ENCODE data around the gene RASA3.

RASA3 gene

DNA sequence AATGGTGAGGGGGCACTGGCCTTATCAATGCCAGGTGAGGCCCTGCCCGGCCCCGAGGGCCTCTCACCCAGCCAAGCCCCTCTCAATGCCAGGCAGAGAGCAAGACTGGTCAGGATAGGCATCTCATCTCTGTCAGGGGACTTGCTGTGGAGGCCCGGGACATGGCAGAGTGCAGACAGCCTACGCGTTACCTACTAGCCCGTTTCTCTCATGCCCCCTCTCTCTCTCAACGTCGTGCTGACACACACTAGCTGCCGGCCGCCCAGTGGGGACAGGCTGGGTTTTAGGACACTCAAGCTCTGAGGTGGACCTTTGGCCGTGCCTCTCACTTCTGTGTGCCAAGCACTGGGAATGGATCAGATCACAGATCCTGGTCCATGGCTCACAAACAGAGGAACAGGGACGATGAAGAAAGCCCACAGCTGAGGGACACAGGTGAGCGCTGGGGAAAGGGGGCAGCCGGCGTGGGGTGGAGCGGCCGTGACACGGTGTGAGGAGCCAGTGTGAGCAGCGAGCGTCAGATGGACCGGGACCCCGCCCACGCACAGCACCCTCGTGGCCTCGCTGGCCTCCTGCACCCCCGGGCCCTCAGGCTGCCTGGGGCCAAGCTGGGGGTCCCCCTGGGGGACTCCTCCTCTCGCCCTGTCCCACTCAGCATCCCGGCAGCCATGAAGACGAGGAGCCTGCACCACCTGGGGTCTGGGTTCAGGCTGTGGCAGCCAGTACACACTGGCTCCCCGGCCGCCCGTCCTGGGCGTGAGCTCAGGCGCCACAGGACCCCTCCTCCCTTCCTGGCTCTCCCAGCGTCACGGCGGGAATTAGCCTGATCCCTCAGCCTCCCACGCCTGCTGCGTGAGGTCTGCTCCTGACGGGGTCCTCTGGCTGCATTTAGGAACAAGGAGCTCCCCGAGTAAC lies 81.6 kb downstream of the RASA3 start:
- TF ChIP-seq GATA3 (IDR thresholded peaks at IDR 0.05; ENCODE audit: low read depth, low read length) = no peak
- TF ChIP-seq GATA2 (IDR thresholded peaks at IDR 0.05; ENCODE audit: low read depth, low read length) = no peak

DNA sequence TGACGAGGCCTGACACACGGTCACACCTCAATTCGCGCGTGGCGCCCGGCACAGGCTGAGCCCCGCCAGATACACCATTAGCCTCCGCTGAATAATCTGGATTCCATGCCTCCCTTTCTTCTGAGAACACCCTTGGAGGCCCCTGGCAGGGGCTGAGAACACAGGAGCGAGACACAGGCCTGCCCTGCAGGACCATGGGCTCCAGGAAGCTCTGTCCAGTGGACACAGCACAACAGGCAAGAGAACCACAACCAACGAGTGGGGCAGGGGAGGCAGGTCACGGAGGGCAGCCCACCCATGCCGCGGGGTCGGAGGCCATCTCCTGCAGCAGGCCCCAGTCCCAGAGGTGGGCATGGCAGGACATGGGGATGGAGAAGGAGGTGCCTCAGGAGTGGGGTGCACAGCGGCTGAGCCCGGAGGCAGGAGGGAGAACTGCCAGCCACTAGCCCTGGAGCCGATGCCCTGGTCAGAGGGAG lies 82.8 kb downstream of the RASA3 start:
- no peak for TF ChIP-seq GATA3 (IDR thresholded peaks at IDR 0.05; ENCODE audit: low read depth, low read length)
- TF ChIP-seq GATA2 (IDR thresholded peaks at IDR 0.05; ENCODE audit: low read depth, low read length) = no peak

DNA sequence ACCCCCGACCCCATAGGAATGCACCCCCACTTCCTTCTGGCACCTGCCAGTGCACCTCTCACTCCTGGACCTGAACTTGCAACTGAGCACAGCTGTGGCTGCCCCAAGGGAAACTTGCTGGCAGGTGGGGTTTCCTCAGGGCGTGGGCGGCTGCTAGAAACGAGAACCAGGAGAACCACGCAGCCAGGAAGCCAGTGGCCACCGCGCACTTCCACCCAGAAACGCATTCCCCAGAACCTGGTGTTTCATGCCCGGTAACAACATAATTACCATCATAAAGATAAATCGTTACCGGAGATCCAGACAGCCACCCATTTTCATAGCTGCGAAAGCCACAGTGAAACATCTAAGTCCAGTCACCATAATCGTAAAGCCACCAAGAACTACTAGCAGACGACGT lies 83.4 kb downstream of the RASA3 start:
- TF ChIP-seq GATA2 (IDR thresholded peaks at IDR 0.05; ENCODE audit: low read depth, low read length) (no peak), GATA3 (IDR thresholded peaks at IDR 0.05; ENCODE audit: low read depth, low read length) (no peak)

DNA sequence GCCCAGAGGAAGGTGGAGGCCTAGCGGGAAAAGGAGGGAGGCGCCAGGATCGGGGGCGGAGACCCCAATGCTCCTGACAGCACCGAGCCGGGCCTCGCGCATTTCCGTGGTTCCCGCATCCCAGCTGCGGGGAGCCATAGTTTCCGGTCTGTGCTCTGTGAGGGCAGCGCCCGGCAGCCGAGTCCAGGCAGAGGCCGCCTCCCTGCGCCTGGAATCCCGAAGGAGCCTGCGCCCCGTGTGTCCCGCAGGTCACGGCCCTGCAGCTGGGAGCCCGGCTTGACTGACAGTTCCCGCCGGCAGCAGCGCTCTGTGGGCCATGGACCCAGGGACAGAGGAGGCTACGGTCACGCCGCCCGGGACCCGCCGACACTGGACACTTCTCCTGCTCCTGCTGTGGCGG lies 84.0 kb downstream of the RASA3 start:
- TF ChIP-seq GATA3 (IDR thresholded peaks at IDR 0.05; ENCODE audit: low read depth, low read length) (no peak), GATA2 (IDR thresholded peaks at IDR 0.05; ENCODE audit: low read depth, low read length) (no peak)

DNA sequence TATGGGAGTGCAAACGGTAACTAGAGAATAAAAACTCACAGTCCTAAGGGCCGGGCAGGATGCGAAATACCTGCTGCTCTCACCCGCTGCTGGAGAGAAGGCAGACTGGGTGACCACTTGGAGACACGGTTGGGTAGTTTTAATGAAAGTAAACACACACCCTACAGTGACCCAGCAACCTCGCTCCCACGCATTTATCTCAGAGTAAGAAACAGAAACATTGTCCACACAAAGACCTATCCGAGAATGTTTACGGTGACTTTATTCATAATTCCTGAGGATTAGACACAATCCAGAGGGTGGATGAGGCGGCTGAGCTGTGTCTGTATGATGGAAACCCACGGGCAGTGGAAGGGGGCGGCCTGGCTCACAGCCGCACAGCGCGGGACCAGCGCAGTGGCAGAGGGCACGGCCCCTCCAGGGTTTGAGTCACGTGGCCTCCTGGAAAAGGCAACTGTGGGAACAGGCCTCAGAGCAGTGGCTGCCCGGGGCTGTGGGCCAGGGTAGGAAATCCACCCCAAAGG lies 85.0 kb downstream of the RASA3 start:
- TF ChIP-seq GATA2 (IDR thresholded peaks at IDR 0.05; ENCODE audit: low read depth, low read length) = no peak
- no peak for TF ChIP-seq GATA3 (IDR thresholded peaks at IDR 0.05; ENCODE audit: low read depth, low read length)

DNA sequence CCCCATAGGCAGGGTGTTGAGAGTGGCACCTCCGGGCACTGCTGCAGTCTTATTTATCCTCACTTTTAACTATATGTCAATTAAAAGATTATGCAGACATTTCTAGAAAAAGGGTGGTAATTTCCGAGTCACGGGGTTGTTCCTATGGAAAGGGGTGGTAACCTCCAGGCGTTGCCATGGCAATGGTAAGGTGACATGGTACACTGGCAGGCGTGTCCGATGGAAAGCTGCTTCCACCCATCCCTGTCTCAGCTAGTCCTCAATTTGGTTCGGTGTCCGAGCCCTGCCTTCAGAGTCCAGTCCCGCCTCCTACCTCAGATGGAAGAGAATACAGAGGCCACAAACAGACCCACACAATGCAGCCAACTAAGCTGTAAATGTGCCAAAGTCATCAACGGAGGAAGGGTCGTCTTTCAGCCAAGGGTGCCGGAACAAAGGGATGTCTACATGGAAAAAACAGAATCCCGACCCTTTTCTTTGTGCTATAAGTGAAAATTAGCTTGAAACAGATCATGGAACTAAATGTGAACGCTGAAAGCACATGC lies 85.9 kb downstream of the RASA3 start:
- no peak for TF ChIP-seq GATA3 (IDR thresholded peaks at IDR 0.05; ENCODE audit: low read depth, low read length)
- no peak for TF ChIP-seq GATA2 (IDR thresholded peaks at IDR 0.05; ENCODE audit: low read depth, low read length)

DNA sequence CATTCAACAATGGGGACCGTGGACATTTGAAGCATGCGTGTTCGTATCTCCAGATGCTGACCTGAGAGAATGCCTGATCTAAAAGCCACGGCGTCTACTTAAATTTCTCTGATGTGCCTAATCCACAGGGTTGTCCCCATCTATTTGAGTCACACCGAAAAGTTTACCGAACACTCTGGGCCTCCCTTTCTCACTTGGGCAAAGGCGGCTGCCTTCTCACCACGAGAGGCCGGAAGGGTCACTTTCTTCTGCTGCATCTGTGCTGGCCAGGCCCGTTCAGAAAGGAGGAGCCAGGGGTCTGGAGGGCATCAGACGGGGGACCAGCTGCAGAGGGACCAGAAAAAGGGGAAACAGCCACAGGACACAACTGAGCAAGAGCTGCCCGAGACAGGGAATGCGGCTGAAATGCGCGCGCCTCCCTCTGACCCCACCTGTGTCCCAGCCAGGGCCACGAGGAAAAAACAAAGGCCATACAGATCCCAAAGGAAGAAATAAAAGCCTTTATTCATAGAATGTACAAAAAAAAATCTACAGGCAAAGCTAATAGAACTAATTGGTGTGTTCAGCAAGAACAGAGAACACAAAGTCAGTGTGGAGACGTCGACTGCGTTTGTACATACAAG lies 87.2 kb downstream of the RASA3 start:
- TF ChIP-seq GATA2 (IDR thresholded peaks at IDR 0.05; ENCODE audit: low read depth, low read length) = no peak
- no peak for TF ChIP-seq GATA3 (IDR thresholded peaks at IDR 0.05; ENCODE audit: low read depth, low read length)

DNA sequence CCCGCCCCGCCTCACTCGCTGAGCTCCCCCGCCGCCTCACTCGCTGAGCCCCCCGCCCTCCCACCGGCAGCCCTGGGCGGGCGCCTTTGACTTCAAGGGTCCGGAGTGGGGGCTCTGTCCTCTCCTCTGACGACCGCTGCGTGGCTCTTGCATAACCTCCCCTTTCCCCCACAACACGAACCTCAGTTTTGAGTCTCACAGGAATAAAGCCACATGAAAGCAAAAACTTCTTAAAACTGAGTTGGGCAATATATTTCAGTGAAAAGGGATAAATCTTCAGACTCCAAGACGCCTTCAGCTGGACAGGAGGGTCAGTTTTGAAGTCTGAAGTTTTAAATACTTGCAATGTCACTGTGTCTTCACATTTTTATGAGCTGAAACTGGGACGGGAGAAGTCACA lies 87.9 kb downstream of the RASA3 start:
- no peak for TF ChIP-seq GATA2 (IDR thresholded peaks at IDR 0.05; ENCODE audit: low read depth, low read length)
- TF ChIP-seq GATA3 (IDR thresholded peaks at IDR 0.05; ENCODE audit: low read depth, low read length) = no peak

DNA sequence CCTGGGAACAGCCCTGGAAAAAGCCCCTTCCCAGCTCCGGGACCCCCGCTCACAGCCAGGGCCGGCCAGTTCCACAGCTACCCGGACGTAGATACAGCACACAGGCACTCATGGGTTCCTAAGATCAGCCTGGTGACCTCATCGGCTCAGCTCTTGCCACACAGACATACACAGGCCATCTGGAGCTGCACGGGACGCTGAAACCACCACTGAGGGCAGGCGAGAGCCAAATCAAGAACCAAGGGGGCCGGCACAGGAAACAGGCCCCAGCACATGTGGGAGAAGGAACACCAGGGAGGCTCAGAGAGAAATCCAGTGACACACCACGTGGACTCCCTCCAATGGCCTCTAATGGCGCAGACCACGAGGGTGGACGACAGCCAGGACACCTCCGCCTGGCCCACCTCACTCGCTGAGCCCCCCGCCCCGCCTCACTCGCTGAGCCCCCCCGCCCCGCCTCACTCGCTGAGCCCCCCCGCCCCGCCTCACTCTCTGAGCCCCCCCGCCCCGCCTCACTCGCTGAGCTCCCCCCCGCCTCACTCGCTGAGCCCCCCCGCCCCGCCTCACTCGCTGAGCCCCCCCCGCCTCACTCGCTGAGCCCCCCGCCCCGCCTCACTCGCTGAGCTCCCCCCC lies 88.9 kb downstream of the RASA3 start:
- TF ChIP-seq GATA2 (IDR thresholded peaks at IDR 0.05; ENCODE audit: low read depth, low read length) = no peak
- no peak for TF ChIP-seq GATA3 (IDR thresholded peaks at IDR 0.05; ENCODE audit: low read depth, low read length)

DNA sequence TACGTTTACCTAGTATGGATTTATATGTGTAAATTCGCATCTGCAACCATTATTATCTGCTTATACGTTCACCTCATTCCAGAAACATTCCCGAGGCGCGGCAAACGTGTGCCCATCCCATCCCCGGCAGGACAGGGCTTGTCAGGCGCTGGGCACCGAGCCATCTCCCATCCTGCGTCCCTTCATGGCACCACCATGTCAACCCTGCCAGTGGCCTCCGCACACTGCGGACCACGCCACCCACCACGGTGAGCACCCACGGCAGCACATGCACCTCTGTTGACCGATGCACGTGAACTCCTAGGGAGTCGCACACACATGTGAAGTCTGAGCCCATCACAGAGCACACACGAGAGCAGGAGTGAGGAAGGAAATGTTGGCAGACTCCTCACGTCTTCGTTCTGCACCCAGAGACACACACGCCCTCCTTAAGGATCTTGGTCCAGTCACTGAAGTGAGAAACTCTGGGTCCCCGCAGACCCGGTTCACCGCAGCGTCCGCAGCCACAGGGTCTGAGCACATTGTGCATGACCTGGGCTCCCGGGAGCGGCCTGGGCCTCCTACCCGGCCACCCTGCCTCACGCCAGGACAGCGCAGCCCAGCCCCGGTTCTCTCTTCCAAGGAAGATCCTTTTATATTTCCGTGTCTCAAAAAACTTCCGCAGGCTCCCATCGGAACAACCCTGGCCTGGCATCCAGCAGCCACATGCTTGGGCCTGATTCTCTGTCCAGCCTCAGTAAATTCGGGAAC lies 90.2 kb downstream of the RASA3 start:
- TF ChIP-seq GATA3 (IDR thresholded peaks at IDR 0.05; ENCODE audit: low read depth, low read length) (no peak), GATA2 (IDR thresholded peaks at IDR 0.05; ENCODE audit: low read depth, low read length) (no peak)

DNA sequence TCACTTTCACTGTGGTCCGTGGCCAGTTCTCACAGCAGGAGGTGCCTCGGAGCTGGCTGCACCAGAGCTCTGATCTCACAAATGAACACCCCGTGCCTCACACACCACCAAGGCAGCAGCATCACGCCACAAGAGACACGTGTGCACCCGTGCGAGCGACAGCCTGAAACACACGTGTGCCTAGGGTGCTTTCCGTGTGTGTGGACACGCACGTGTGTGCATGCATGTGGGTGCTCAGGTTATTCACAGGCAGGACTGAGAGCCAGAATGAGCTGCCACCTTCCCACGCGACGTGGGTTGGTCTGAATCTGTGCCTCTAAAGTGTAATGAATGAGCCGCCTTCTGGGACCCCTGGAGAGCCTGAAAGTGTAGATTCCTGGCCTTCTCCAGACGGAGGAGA lies 90.9 kb downstream of the RASA3 start:
- no peak for TF ChIP-seq GATA2 (IDR thresholded peaks at IDR 0.05; ENCODE audit: low read depth, low read length)
- no peak for TF ChIP-seq GATA3 (IDR thresholded peaks at IDR 0.05; ENCODE audit: low read depth, low read length)

DNA sequence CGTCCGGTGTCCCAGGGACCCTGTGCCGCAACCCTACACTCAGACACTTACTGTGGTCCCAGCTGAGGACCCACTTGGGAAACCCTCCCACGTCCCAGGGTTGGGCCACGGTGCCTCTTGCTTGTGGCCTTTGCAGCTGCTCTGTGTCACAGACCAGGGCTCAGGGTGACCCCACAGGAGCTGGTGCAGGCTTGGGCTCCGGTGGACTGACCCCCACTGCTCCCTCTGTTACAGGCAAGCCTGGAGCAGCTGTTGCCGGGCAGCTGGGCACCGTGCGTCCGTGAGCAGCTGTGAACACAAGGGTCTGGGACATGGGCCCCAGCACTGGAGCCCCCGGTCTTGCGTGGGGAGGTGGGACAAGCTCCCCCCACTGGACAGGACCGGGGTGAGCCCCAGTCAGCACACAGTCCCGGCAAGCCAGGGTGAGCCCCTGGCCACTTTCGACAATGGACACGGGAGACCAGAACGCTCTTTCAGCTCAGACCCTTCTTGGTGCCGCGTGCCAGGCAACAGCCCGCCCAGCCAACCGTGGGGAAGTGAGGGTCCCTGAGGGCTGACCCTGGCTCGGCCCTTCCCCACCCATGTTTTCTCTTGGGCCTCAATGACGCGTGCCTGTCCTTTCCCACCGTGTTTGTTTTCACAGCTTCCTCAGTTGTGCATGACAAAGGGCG lies 92.8 kb downstream of the RASA3 start:
- TF ChIP-seq GATA2 (IDR thresholded peaks at IDR 0.05; ENCODE audit: low read depth, low read length) (no peak), GATA3 (IDR thresholded peaks at IDR 0.05; ENCODE audit: low read depth, low read length) (no peak)

DNA sequence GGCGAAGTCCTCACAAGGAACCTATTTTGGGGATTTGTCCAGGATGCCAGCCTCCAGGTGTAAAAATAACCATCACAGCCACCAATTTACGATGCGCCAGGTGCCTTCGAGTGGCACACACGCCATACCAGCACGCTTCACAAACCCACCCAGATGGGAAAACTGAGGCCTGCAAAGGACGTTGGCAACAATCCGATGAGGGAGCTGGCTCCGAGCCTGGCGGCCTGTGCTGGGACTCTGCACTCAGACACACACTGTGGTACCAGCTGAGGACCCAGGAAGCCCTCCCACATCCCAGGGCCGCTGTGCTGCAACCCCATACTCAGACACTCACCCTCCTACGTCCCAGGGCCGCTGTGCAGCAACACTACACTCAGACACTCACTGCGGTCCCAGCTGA lies 93.5 kb downstream of the RASA3 start:
- TF ChIP-seq GATA3 (IDR thresholded peaks at IDR 0.05; ENCODE audit: low read depth, low read length) (no peak), GATA2 (IDR thresholded peaks at IDR 0.05; ENCODE audit: low read depth, low read length) (no peak)
